ENCODE measurements around the gene TUBB3. TPM values are rescaled to one million over a fixed set of nuclear protein-coding genes. Genes with fewer than 3 reads are reported as not detected.

Gene TUBB3
- total and polyA plus RNA-seq, 2 donors (not counting 1 experiment from before 2014, with no cell fraction given), result 0.34 to 4.4 TPM

DNA sequence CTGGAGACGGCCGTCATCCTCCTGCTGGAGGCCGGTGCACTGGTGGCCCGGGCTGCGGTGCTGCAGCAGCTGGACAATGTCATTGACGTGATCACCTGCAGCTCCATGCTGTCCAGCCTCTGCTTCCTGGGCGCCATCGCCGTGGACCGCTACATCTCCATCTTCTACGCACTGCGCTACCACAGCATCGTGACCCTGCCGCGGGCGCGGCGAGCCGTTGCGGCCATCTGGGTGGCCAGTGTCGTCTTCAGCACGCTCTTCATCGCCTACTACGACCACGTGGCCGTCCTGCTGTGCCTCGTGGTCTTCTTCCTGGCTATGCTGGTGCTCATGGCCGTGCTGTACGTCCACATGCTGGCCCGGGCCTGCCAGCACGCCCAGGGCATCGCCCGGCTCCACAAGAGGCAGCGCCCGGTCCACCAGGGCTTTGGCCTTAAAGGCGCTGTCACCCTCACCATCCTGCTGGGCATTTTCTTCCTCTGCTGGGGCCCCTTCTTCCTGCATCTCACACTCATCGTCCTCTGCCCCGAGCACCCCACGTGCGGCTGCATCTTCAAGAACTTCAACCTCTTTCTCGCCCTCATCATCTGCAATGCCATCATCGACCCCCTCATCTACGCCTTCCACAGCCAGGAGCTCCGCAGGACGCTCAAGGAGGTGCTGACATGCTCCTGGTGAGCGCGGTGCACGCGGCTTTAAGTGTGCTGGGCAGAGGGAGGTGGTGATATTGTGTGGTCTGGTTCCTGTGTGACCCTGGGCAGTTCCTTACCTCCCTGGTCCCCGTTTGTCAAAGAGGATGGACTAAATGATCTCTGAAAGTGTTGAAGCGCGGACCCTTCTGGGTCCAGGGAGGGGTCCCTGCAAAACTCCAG is 3.4 kb upstream of the TUBB3 start:
- intact Hi-C loops (cut with micrococcal nuclease), result loop anchor here (2.0 to 10.0 kb wide), 3 partner anchors 33 to 95 kb away; partner anchors contain the start of gene DBNDD1
- CTCF ChIA-PET, result interaction anchor here (0.9 to 1.2 kb wide), 2 partner anchors 10 to 31 kb away, joined by 3 read pairs; no protein-coding TSS in a partner anchor
- Mint-ChIP-seq H3K27me3 (peaks cover 27% of the 10 kb centered on the region), H3K27ac (peak overlapping the region; percentile 32), H3K9me3 (ENCODE audit: insufficient read depth) (no peaks in the 10 kb centered on the region), H3K4me3 (peak overlapping the region; percentile 59), H3K4me1 (peaks cover 42% of the 10 kb centered on the region)
- Histone ChIP-seq H3K4me2 (replicated peaks; ENCODE audit: low read depth, low read length, poor library complexity, severe bottlenecking) (no peak overlapping the region), H3K36me3 (replicated peaks in 1 of 2; ENCODE audit: control extremely low read depth in 1 of 2, control insufficient read depth in 1 of 2, extremely low read depth in 1 of 2, insufficient read depth in 2 of 2, low read length in 1 of 2) (no peaks in the 10 kb centered on the region), H3K27me3 (replicated peaks in 1 of 4; ENCODE audit: control extremely low read depth in 1 of 4, control insufficient read depth in 3 of 4, insufficient read depth in 4 of 4, low read length in 3 of 4) (peaks cover 0 to 59% (median 29%) of the 10 kb centered on the region in 4 experiments), H4K20me1 (ENCODE audit: control insufficient read depth, insufficient read depth, low read length, poor library complexity, severe bottlenecking) (peaks cover 14% of the 10 kb centered on the region), H3K79me2 (ENCODE audit: control insufficient read depth, insufficient read depth, low read length) (no peaks in the 10 kb centered on the region), H3K4me3 (ENCODE audit: control extremely low read depth in 1 of 5, extremely low read depth in 1 of 5, insufficient read depth in 1 of 5, low read depth in 2 of 5, low read length in 4 of 5) (no peak overlapping the region), H3K9me3 (ENCODE audit: control extremely low read depth in 1 of 3, control insufficient read depth in 2 of 3, insufficient read depth in 1 of 3, low read length in 2 of 3) (peaks cover 0 to 32% (median 0%) of the 10 kb centered on the region in 3 donors), H2AFZ (ENCODE audit: insufficient read depth, low read depth, low read length, poor library complexity, severe bottlenecking) (no peak overlapping the region), H3K9ac (ENCODE audit: low read length) (no peak overlapping the region), H3K4me1 (ENCODE audit: control insufficient read depth in 2 of 2, insufficient read depth in 2 of 2, low read length in 2 of 2) (peaks cover 53 to 56% of the 10 kb centered on the region in 2 donors), H3K27ac (ENCODE audit: low read length in 2 of 2) (no peak overlapping the region)
- POLR2A ChIA-PET, result interaction anchor here (1.4 kb wide), 1 partner anchor 9 kb away, joined by 5 read pairs; no protein-coding TSS in a partner anchor
- ATAC-seq (ENCODE audit: low read depth) (no peak), DNase-seq (no peak)
- 91% methylated on average over 50 of the region's 52 CpGs for WGBS (ENCODE audit: insufficient coverage)
- TF ChIP-seq EZH2 (IDR thresholded peaks at IDR 0.05; ENCODE audit: borderline replicate concordance, insufficient read depth, low read depth, low read length, poor library complexity, severe bottlenecking), result no peak
- TF ChIP-seq, protein P1, sequence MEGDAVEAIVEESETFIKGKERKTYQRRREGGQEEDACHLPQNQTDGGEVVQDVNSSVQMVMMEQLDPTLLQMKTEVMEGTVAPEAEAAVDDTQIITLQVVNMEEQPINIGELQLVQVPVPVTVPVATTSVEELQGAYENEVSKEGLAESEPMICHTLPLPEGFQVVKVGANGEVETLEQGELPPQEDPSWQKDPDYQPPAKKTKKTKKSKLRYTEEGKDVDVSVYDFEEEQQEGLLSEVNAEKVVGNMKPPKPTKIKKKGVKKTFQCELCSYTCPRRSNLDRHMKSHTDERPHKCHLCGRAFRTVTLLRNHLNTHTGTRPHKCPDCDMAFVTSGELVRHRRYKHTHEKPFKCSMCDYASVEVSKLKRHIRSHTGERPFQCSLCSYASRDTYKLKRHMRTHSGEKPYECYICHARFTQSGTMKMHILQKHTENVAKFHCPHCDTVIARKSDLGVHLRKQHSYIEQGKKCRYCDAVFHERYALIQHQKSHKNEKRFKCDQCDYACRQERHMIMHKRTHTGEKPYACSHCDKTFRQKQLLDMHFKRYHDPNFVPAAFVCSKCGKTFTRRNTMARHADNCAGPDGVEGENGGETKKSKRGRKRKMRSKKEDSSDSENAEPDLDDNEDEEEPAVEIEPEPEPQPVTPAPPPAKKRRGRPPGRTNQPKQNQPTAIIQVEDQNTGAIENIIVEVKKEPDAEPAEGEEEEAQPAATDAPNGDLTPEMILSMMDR (IDR thresholded peaks at IDR 0.05), result no peak

- peaks cover 27% of the 10 kb centered on the region for H3K27me3 Mint-ChIP-seq
- POLR2A ChIA-PET, result no interaction called here
- intact Hi-C loops (cut with micrococcal nuclease), result loop anchor here (10.0 kb wide), 1 partner anchor 94 kb away; the partner anchor contains the start of gene DBNDD1
- ATAC-seq (ENCODE audit: low read depth) (no peak), DNase-seq (no peak)
- no peak overlapping the region for H3K4me3 Mint-ChIP-seq
- H3K4me1 Mint-ChIP-seq, result peaks cover 50% of the 10 kb centered on the region
- WGBS (ENCODE audit: insufficient coverage), result 16% methylated on average over 4 of the region's 6 CpGs
- Histone ChIP-seq H3K9me3 (ENCODE audit: control extremely low read depth in 1 of 3, control insufficient read depth in 2 of 3, insufficient read depth in 1 of 3, low read length in 2 of 3) (peaks cover 0 to 41% (median 0%) of the 10 kb centered on the region in 3 donors), H3K4me3 (ENCODE audit: control extremely low read depth in 1 of 5, extremely low read depth in 1 of 5, insufficient read depth in 1 of 5, low read depth in 2 of 5, low read length in 4 of 5) (no peak overlapping the region), H3K27me3 (replicated peaks in 1 of 4; ENCODE audit: control extremely low read depth in 1 of 4, control insufficient read depth in 3 of 4, insufficient read depth in 4 of 4, low read length in 3 of 4) (peaks cover 0 to 69% (median 34%) of the 10 kb centered on the region in 4 experiments), H3K36me3 (replicated peaks in 1 of 2; ENCODE audit: control extremely low read depth in 1 of 2, control insufficient read depth in 1 of 2, extremely low read depth in 1 of 2, insufficient read depth in 2 of 2, low read length in 1 of 2) (no peaks in the 10 kb centered on the region), H3K4me1 (ENCODE audit: control insufficient read depth in 2 of 2, insufficient read depth in 2 of 2, low read length in 2 of 2) (peaks cover 63% of the 10 kb centered on the region in 2 donors), H3K79me2 (ENCODE audit: control insufficient read depth, insufficient read depth, low read length) (no peaks in the 10 kb centered on the region), H4K20me1 (ENCODE audit: control insufficient read depth, insufficient read depth, low read length, poor library complexity, severe bottlenecking) (peaks cover 24% of the 10 kb centered on the region), H3K4me2 (replicated peaks; ENCODE audit: low read depth, low read length, poor library complexity, severe bottlenecking) (no peak overlapping the region), H3K27ac (ENCODE audit: low read length in 2 of 2) (no peak overlapping the region), H3K9ac (ENCODE audit: low read length) (no peak overlapping the region), H2AFZ (ENCODE audit: insufficient read depth, low read depth, low read length, poor library complexity, severe bottlenecking) (no peak overlapping the region)
- no peaks in the 10 kb centered on the region for H3K9me3 Mint-ChIP-seq (ENCODE audit: insufficient read depth)
- no peak overlapping the region for H3K27ac Mint-ChIP-seq
- CTCF ChIA-PET, result no interaction called here
- TF ChIP-seq, protein P1 (IDR thresholded peaks at IDR 0.05), result no peak
- TF ChIP-seq EZH2 (IDR thresholded peaks at IDR 0.05; ENCODE audit: borderline replicate concordance, insufficient read depth, low read depth, low read length, poor library complexity, severe bottlenecking), result no peak
Measured at GRCh38 chr16:89920723-89921122, 2.4 kb upstream of the TUBB3 start.

Data from B cell (primary cell).